Measurements from ENCODE around the gene BTNL3. TPM values are rescaled to one million over a fixed set of nuclear protein-coding genes. Genes with fewer than 3 reads are reported as not detected.

The BTNL3 gene
- total and polyA plus RNA-seq, 9 donors, result 0.12 to 0.36 TPM; not detected in 7

GRCh38 chr5:181024245-181025064 is 35.8 kb downstream of the BTNL3 start:
- no peak overlapping the region for H3K27ac ChIP-seq
- TF ChIP-seq POLR2A (IDR thresholded peaks at IDR 0.05) (no peak), EP300 (IDR thresholded peaks at IDR 0.05) (no peak)
- no peaks in the 10 kb centered on the region for H3K9me3 ChIP-seq
- no peaks in the 10 kb centered on the region for H3K36me3 ChIP-seq
- no peaks in the 10 kb centered on the region for H3K4me1 ChIP-seq (ENCODE audit: insufficient read depth)
- H3K4me3 ChIP-seq, result no peak overlapping the region
- intact Hi-C loops (cut with DNase I), result no loop called here
- 56 to 82% (median 57%) methylated on average over 1 of the region's 1 CpG for WGBS, 3 donors
- no peaks in the 10 kb centered on the region for H3K27me3 ChIP-seq
- DNase-seq, result no peak

- TF ChIP-seq CTCF (IDR thresholded peaks at IDR 0.05), result no peak
- no peak for TF ChIP-seq POLR2A (IDR thresholded peaks at IDR 0.05)
- no peak for TF ChIP-seq EP300 (IDR thresholded peaks at IDR 0.05)
- H3K27ac ChIP-seq, result no peak overlapping the region
- H3K36me3 ChIP-seq, result no peaks in the 10 kb centered on the region
- 84 to 92% (median 89%) methylated on average over 11 of the region's 11 CpGs for WGBS, 3 donors
- intact Hi-C loops (cut with DNase I), result no loop called here
- no peak overlapping the region for H3K4me3 ChIP-seq
- no peaks in the 10 kb centered on the region for H3K9me3 ChIP-seq
- no peaks in the 10 kb centered on the region for H3K4me1 ChIP-seq (ENCODE audit: insufficient read depth)
- DNase-seq, result no peak
- H3K27me3 ChIP-seq, result no peaks in the 10 kb centered on the region
Measured at GRCh38 chr5:181027452-181028031, 38.9 kb downstream of the BTNL3 start.

- H3K27me3 ChIP-seq, result no peaks in the 10 kb centered on the region
- no peak overlapping the region for H3K4me3 ChIP-seq
- DNase-seq, result peak in 1 of 5 donors; percentile 9
- TF ChIP-seq POLR2A (IDR thresholded peaks at IDR 0.05) (no peak), EP300 (IDR thresholded peaks at IDR 0.05) (no peak), CTCF (IDR thresholded peaks at IDR 0.05) (no peak)
- no peaks in the 10 kb centered on the region for H3K9me3 ChIP-seq
- no peaks in the 10 kb centered on the region for H3K36me3 ChIP-seq
- intact Hi-C loops (cut with DNase I), result no loop called here
- H3K4me1 ChIP-seq (ENCODE audit: insufficient read depth), result no peaks in the 10 kb centered on the region
- WGBS, 3 donors, result 80 to 81% (median 80%) methylated on average over 26 of the region's 26 CpGs
- H3K27ac ChIP-seq, result no peak overlapping the region
Measured at GRCh38 chr5:181028032-181028819, 39.6 kb downstream of the BTNL3 start.

- no peaks in the 10 kb centered on the region for H3K27me3 ChIP-seq
- H3K27ac ChIP-seq, result no peak overlapping the region
- no peaks in the 10 kb centered on the region for H3K9me3 ChIP-seq
- TF ChIP-seq EP300 (IDR thresholded peaks at IDR 0.05), result no peak
- no peak for TF ChIP-seq POLR2A (IDR thresholded peaks at IDR 0.05)
- TF ChIP-seq CTCF (IDR thresholded peaks at IDR 0.05), result no peak
- no peak overlapping the region for H3K4me3 ChIP-seq
- 84 to 90% (median 87%) methylated on average over 3 of the region's 3 CpGs for WGBS, 3 donors
- no peaks in the 10 kb centered on the region for H3K36me3 ChIP-seq
- H3K4me1 ChIP-seq (ENCODE audit: insufficient read depth), result no peaks in the 10 kb centered on the region
- intact Hi-C loops (cut with DNase I), result no loop called here
- no peak for DNase-seq
Measured at GRCh38 chr5:181031716-181032115, 43.1 kb downstream of the BTNL3 start.
